Effector memory CD8-positive, alpha-beta T cell (primary cell): ENCODE data around the gene GPR32.
A peak's percentile ranks its signal among the peaks of the same experiment; 100 is the strongest.
"Not testable (repeated sequence)": the region's sequence is repeated elsewhere in the genome, so short reads cannot be mapped to it uniquely, and the experiment has no call there.

Experiments used
- ATAC-seq: fragments of 150-1000 bp; cut with Tn5 transposase; replicated peaks from 2 replicates; pipeline ENCODE4 v1.10.0; 2021; ENCODE audit warnings: mild to moderate bottlenecking, moderate library complexity
- DNase-seq, 3 experiments: peaks; one replicate each; pipeline ENCODE4 v3.0.0; 2021
- H3K27ac Mint-ChIP-seq, 2 donors: one replicate each; pipeline ENCODE4 v1.8.0; 2022; ENCODE audit warnings: mild to moderate bottlenecking in 2 of 2, mixed read lengths in 2 of 2, moderate library complexity in 2 of 2
- H3K27me3 Mint-ChIP-seq, 2 donors: one replicate each; pipeline ENCODE4 v1.8.0; 2022; ENCODE audit warnings: mixed read lengths in 2 of 2
- H3K36me3 Mint-ChIP-seq: one replicate; pipeline ENCODE4 v1.8.0; 2022; ENCODE audit warnings: mild to moderate bottlenecking, moderate library complexity, mixed read lengths; ENCODE audit not compliant: insufficient read depth
- H3K4me1 Mint-ChIP-seq, 2 donors: one replicate each; pipeline ENCODE4 v1.8.0; 2022; ENCODE audit warnings: low read depth in 2 of 2, mixed read lengths in 2 of 2
- H3K4me3 Mint-ChIP-seq, 2 donors: one replicate each; pipeline ENCODE4 v1.8.0; 2022; ENCODE audit warnings: mild to moderate bottlenecking in 2 of 2, mixed read lengths in 2 of 2, moderate library complexity in 2 of 2
- H3K9me3 Mint-ChIP-seq, 2 donors: one replicate each; pipeline ENCODE4 v1.8.0; 2022; ENCODE audit warnings: mixed read lengths in 2 of 2
- total RNA-seq, 9 experiments: gene quantifications; one replicate each; lab custom pipeline; 2026; lab: John Stamatoyannopoulos, UW

GPR32 gene, protein sequence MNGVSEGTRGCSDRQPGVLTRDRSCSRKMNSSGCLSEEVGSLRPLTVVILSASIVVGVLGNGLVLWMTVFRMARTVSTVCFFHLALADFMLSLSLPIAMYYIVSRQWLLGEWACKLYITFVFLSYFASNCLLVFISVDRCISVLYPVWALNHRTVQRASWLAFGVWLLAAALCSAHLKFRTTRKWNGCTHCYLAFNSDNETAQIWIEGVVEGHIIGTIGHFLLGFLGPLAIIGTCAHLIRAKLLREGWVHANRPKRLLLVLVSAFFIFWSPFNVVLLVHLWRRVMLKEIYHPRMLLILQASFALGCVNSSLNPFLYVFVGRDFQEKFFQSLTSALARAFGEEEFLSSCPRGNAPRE
- 0 reads per million in 9 experiments for total RNA-seq

DNA sequence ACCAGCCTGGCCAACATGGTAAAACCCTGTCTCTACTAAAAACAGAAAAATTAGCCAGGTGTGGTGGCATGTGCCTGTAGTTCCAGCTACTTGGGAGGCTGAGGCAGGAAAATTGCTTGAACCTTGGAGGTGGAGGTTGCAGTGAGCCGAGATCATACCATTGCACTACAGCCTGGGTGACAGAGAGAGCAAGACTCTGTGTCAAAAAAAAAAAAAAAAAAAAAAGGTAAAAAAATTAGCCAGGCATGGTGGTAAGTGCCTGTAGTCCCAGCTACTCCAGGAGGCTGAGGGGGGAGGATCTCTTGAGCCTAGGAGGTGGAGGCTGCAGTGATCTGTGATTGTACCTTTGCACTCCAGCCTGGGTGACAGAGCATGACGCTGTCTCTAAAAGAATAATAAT is at the start of gene GPR32:
Gene GPR32 (plus strand): TSS at position 301 of the 400 bp plus-strand sequence. CDS start 137 bp downstream, outside the sequence.
- H3K27ac Mint-ChIP-seq, DNase-seq, H3K36me3 Mint-ChIP-seq, H3K9me3 Mint-ChIP-seq, ATAC-seq, H3K4me1 Mint-ChIP-seq, H3K4me3 Mint-ChIP-seq: not testable (repeated sequence)
- H3K27me3 Mint-ChIP-seq: peaks cover 26 to 67% of the 10 kb centered on the region in 2 donors

DNA sequence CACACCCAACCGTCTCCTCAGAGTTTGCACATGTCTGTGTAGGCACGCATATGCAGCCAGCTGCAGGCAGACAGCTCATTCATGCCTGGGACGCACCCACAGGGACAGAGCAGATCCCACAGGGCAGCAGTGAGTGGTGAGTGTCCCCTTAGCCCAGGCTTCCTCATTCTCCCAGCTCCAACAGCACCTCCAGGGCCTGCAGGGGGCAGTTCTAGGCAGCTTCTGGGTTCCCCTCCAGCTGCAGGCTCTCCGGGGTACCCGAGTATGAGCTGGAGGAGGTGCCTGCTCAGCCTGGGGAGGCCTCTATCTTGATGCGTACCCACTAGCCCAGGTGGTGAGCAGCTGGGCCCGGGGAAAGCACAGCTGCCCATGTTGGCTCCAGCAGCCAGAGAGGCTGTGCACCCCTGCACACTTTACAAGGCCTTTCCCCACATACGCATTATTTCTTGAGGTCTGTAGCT is 49.3 kb upstream of the GPR32 start:
- no peak overlapping the region for H3K27ac Mint-ChIP-seq
- DNase-seq (no peak), ATAC-seq (no peak)
- H3K27me3 Mint-ChIP-seq: peaks cover 68 to 87% of the 10 kb centered on the region in 2 donors
- peaks cover 3% of the 10 kb centered on the region for H3K36me3 Mint-ChIP-seq
- peaks cover 7 to 17% of the 10 kb centered on the region in 2 donors for H3K4me1 Mint-ChIP-seq
- H3K9me3 Mint-ChIP-seq: peaks cover 0 to 3% of the 10 kb centered on the region in 2 donors
- H3K4me3 Mint-ChIP-seq: peak overlapping the region; percentile 55 to 56

DNA sequence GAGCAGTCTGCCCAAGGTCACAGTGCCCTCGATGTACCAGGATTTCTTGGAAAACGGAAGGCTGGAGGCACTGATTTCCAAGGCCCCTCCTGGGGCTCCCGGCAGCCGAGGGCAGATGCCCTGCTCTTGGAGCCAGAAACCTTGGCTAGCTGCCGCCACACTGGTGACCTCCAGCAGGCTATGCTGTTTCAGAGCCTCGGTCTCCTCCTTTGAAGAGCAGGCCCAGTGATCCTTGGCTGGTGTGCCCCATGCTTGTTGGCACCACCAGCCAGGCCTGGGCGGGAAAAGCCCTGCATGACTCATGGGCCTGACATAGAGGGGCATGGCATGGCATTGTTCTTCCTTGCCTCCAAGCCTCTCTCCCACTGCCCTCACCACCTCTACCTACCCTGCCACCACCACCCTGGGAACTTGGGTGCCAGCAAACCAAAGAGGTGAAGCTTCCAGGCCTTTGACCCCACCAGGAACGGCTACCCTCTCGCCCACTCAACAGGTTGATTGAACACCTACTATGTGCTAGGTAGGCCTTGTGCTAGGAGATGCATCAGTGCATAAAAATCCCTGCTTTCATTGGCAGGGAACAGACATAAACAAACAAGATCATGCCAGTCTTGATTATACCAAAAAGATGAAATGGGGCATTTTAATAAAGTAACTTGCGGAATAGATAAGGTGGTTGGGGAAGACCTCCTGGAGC is 48.7 kb upstream of the GPR32 start:
- Mint-ChIP-seq H3K27me3 (peaks cover 68 to 87% of the 10 kb centered on the region in 2 donors), H3K36me3 (peaks cover 3% of the 10 kb centered on the region), H3K27ac (no peak overlapping the region), H3K9me3 (peaks cover 0 to 3% of the 10 kb centered on the region in 2 donors), H3K4me3 (no peak overlapping the region), H3K4me1 (peaks cover 7 to 17% of the 10 kb centered on the region in 2 donors)
- ATAC-seq (no peak), DNase-seq (no peak)

DNA sequence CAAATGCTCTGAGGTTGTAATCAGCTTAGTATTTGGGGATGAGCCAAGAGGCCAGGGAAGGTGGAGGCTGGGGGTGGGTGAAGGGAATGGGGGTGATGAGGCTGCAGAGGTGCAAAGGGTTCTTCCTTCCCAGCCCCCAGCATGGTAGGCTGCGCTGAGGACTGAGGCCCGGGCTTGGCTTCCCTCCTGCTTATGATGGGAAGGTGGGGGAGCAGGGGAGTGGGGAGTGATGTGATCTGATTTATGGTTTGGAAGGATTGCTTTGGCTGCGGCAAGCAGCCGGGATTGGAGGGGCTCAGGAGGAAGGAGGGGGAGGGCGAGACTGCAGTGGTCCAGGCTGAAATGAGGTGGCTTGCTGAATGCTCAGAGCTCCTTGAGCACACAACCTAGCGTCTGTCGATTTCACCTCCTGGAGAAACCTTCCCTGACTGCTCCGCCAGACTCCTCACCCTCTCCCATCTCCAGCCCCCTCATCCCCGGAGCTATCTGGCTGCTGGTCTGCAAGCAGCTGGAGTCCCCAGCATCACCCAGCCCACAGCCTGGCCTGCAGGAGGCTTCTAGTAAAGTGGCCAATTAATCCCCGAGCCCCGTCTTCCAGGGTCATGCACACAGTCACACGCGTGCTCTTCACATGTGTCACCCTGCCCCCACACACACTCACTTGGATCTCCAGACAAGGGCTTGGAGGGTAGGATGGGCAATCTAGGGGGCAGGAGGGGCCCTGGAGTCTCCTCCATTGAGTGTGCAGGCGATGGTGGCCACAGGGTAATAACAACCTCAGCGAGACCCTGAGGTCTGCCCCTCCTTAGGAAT is 47.9 kb upstream of the GPR32 start:
- Mint-ChIP-seq H3K9me3 (peaks cover 0 to 3% of the 10 kb centered on the region in 2 donors), H3K4me1 (peaks cover 7 to 15% of the 10 kb centered on the region in 2 donors), H3K27ac (no peak overlapping the region), H3K36me3 (peaks cover under 1% of the 10 kb centered on the region), H3K4me3 (peak overlapping the region; percentile 14 to 76), H3K27me3 (peaks cover 72 to 87% of the 10 kb centered on the region in 2 donors)
- DNase-seq (no peak), ATAC-seq (no peak)

DNA sequence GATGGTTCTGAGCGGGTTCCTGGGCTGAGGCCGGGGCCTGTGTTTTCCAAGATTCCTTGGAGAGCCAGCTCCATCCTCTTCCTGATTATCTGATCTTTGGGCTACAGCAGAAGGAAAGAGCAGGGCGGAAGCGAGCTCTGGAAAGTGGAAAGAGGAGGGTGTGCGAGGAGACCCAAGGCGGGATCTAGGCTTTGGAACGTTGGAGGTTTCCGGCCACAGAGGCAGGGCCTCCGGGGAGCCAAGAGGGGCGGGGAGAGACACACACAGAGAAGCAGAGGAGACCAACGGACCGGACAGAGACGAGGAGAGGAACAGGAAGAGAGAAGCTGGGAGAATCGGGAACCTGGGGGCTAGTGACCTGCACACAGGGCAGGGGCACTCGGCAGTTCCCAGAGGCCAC is 47.2 kb upstream of the GPR32 start, which contains the start of gene CLEC11A:
Gene CLEC11A (plus strand): TSS at position 296 of the 400 bp plus-strand sequence. CDS start 162 bp downstream, outside the sequence.
- Mint-ChIP-seq H3K9me3 (peaks cover 0 to 3% of the 10 kb centered on the region in 2 donors), H3K4me3 (peak within 1 kb of the TSS; percentile 76 to 78), H3K27me3 (peaks cover 73 to 87% of the 10 kb centered on the region in 2 donors), H3K36me3 (no peaks in the 10 kb centered on the region), H3K27ac (no peak within 1 kb of the TSS), H3K4me1 (peaks cover 7 to 16% of the 10 kb centered on the region in 2 donors)
- DNase-seq: no peak
- ATAC-seq: no peak

DNA sequence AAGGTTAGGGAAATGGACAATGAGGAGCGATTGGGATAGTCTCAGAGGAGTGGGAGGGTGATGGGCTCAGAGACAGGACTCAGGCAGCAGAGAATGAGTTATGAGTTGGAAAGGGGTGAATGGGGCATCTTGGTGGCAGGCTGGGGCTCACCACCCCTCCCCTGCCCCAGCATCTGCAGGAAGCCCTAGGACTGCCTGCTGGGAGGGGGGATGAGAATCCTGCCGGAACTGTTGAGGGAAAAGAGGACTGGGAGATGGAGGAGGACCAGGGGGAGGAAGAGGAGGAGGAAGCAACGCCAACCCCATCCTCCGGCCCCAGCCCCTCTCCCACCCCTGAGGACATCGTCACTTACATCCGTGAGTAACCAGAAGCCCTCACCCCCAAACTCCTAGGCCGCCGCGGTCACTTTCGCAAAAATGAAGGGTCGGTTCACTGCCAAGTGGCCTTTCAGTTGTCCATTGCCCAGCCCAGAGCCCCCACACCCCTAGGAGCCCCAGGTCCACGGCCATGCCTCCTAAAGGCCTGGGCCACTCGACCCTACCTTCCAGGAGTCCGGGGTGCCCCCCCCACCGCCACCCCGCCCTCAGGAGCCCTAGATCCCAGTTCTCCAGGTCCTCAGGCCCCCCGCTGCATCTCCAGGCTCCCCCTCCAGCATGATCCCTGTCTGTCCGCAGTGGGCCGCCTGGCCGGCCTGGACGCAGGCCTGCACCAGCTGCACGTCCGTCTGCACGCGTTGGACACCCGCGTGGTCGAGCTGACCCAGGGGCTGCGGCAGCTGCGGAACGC is 46.3 kb upstream of the GPR32 start:
- H3K4me1 Mint-ChIP-seq: peaks cover 7 to 16% of the 10 kb centered on the region in 2 donors
- H3K27me3 Mint-ChIP-seq: peaks cover 74 to 90% of the 10 kb centered on the region in 2 donors
- DNase-seq (no peak), ATAC-seq (no peak)
- peaks cover 0 to 3% of the 10 kb centered on the region in 2 donors for H3K9me3 Mint-ChIP-seq
- peak overlapping the region; percentile 76 to 78 for H3K4me3 Mint-ChIP-seq
- H3K27ac Mint-ChIP-seq: no peak overlapping the region
- H3K36me3 Mint-ChIP-seq: no peaks in the 10 kb centered on the region

DNA sequence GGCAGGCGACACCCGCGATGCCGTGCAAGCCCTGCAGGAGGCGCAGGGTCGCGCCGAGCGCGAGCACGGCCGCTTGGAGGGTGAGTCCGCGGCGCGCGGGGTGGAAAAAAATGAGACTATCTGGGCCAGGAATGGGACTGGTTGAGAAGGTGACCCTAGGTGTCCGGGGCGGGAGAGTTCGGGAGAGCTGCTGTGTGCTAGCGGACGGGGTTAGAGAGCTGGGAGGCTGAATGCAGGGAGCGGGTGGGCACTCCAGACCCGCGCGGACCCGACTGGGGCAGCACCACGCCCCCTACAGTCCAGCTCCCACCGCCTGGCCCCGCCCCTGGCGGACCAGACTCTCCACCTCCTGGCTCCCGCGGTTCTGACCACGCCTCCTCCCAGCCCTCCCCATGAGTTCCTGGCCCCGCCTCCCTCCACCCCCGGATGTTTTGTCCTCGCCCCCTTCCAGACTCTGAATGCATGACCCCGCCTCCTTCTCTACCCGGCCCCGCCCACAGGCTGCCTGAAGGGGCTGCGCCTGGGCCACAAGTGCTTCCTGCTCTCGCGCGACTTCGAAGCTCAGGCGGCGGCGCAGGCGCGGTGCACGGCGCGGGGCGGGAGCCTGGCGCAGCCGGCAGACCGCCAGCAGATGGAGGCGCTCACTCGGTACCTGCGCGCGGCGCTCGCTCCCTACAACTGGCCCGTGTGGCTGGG is 45.6 kb upstream of the GPR32 start:
- no peak overlapping the region for H3K27ac Mint-ChIP-seq
- ATAC-seq (peak; percentile 83), DNase-seq (peak; percentile 55 to 65 (median 58))
- peaks cover 0 to 3% of the 10 kb centered on the region in 2 donors for H3K9me3 Mint-ChIP-seq
- no peaks in the 10 kb centered on the region for H3K36me3 Mint-ChIP-seq
- H3K4me1 Mint-ChIP-seq: peaks cover 7 to 16% of the 10 kb centered on the region in 2 donors
- H3K27me3 Mint-ChIP-seq: peaks cover 81 to 89% of the 10 kb centered on the region in 2 donors
- H3K4me3 Mint-ChIP-seq: peak overlapping the region; percentile 76 to 78

DNA sequence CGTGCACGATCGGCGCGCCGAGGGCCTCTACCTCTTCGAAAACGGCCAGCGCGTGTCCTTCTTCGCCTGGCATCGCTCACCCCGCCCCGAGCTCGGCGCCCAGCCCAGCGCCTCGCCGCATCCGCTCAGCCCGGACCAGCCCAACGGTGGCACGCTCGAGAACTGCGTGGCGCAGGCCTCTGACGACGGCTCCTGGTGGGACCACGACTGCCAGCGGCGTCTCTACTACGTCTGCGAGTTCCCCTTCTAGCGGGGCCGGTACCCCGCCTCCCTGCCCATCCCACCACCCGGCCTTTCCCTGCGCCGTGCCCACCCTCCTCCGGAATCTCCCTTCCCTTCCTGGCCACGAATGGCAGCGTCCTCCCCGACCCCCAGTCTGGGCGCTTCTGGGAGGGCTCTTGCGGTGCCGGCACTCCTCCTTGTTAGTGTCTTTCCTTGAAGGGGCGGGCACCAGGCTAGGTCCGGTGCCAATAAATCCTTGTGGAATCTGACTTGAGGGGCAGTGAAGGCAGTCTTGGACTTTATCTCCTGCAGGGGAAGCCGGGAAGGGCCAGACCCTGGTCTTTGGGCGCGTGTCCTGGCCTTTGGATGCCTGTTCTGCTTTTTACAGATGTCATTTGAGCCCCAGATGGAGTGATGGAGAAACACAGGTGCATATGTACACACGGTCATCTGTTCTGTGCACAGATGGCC is 44.9 kb upstream of the GPR32 start:
- Mint-ChIP-seq H3K4me3 (peak overlapping the region; percentile 76 to 78), H3K27me3 (peaks cover 74 to 82% of the 10 kb centered on the region in 2 donors), H3K27ac (no peak overlapping the region), H3K4me1 (peaks cover 2 to 12% of the 10 kb centered on the region in 2 donors), H3K36me3 (no peaks in the 10 kb centered on the region), H3K9me3 (peaks cover 0 to 3% of the 10 kb centered on the region in 2 donors)
- ATAC-seq (peak; percentile 65), DNase-seq (no peak)

DNA sequence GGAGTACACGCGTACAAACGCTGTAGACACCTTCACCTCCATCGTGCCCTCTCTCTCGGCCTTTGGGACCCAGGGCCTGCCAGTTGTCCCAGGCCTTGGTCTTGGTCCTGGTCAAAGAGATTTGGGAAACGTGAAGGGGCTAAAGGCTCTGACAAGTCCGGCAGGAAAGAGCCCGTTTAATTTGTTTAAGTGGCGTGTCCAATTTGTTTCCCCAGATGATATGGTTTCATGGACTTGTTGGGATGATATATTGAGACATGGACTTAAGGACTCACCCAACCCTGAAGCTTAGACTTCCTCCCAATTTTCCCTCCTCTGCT is 44.4 kb upstream of the GPR32 start:
- no peak overlapping the region for H3K27ac Mint-ChIP-seq

DNA sequence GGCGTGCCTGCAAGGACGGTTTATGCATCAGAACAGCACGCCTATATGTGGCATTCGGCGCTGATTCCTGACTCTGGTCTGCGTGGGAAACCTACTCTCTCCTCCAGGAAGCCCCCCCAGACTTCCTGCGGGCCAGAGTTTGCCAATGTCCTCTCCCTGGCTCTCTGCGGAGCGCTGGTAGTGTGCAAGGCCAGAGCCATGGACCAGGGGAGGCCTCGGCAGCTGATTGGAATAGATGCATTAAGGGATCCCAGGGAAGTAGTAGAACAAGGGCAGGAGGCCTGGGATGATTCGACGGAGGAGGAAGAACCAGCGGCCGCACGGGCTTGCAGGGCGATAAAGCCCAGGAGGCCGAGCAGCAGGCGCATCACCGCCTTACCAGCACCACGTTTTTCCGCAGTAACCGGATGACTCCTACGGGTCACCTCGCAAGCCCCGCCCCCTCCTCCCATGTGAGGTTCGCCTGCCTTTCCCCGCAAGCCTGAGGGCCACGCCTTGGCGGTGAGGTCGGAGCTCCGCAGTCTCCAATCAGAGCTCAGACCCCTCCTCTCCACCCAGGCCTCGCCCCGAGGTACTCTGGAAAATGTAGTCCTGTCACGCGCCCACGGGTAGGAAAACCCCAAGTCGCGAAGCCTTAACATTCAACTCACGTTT is 42.1 kb upstream of the GPR32 start:
- no peak for DNase-seq
- no peak overlapping the region for H3K4me3 Mint-ChIP-seq

More for the DNA sequence above, 44.4 kb upstream of the GPR32 start:
- H3K36me3 Mint-ChIP-seq: no peaks in the 10 kb centered on the region
- H3K4me1 Mint-ChIP-seq: peaks cover 0 to 7% of the 10 kb centered on the region in 2 donors
- H3K4me3 Mint-ChIP-seq: peak overlapping the region; percentile 76 to 78
- H3K9me3 Mint-ChIP-seq: peaks cover 0 to 3% of the 10 kb centered on the region in 2 donors
- no peak for DNase-seq
- no peak for ATAC-seq
- H3K27me3 Mint-ChIP-seq: peaks cover 69 to 77% of the 10 kb centered on the region in 2 donors

DNA sequence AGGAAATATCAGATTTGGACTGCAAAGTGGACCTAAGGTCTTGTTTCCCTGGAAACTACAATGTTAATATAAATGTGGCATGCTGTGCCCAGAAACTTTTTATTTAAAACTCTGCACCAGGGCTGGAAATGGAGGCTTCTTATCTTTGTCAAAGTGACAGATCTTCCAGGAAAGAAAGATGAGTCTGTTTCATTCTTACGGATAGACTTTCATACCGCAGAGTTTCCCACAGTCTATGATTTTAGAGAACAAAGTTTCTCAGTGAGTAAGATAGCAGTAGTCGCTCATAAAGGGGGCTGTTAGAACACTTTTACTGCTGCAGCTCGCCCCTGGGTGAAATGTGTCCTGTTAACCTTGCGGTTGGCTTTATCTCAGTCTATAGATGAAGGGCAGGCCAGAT is 40.4 kb upstream of the GPR32 start:
- Mint-ChIP-seq H3K4me1 (peaks cover 0 to 4% of the 10 kb centered on the region in 2 donors), H3K27ac (no peak overlapping the region), H3K9me3 (no peaks in the 10 kb centered on the region), H3K36me3 (no peaks in the 10 kb centered on the region), H3K4me3 (no peak overlapping the region), H3K27me3 (peaks cover 46 to 75% of the 10 kb centered on the region in 2 donors)
- ATAC-seq: no peak
- DNase-seq: no peak

More for the DNA sequence above, 42.1 kb upstream of the GPR32 start:
- H3K9me3 Mint-ChIP-seq: peaks cover 0 to 3% of the 10 kb centered on the region in 2 donors
- no peak overlapping the region for H3K27ac Mint-ChIP-seq
- H3K4me1 Mint-ChIP-seq: peaks cover 0 to 7% of the 10 kb centered on the region in 2 donors
- peaks cover 57 to 75% of the 10 kb centered on the region in 2 donors for H3K27me3 Mint-ChIP-seq
- no peak for ATAC-seq
- no peaks in the 10 kb centered on the region for H3K36me3 Mint-ChIP-seq
